ENCODE measurements around the gene EFHC1. TPM values are rescaled to one million over a fixed set of nuclear protein-coding genes. Genes with fewer than 3 reads are reported as not detected.

The EFHC1 gene
- total RNA-seq, 1 experiment from 2014 or later: 24.6 TPM

GRCh38 chr6:52416629-52417151 lies 3.5 kb upstream of the EFHC1 start:
- H3K4me1 ChIP-seq (ENCODE audit: control insufficient read depth, insufficient read depth, low read length): peaks cover 31% of the 10 kb centered on the region
- H3K27me3 ChIP-seq (ENCODE audit: control insufficient read depth, insufficient read depth, low read length): no peaks in the 10 kb centered on the region
- ATAC-seq (peak; percentile 14; the same call in 1 of the 2 replicates), DNase-seq (ENCODE audit: low read depth, low spot score) (no peak)
- intact Hi-C loops (cut with micrococcal nuclease; ENCODE audit: unreplicated experiment) (loop anchor here (1.0 to 5.0 kb wide), 4 partner anchors 81 to 247 kb away; partner anchors contain the start of gene TRAM2), in situ Hi-C loops (cut with HindIII; ENCODE audit: low pct_unique_long_range_greater_than_20kb, low sequenced_read_pairs) (no loop called here)
- no peak overlapping the region for H3K4me3 ChIP-seq (ENCODE audit: low read depth in 2 of 2, low read length in 2 of 2)
- no TSS peak for BruUV-seq (replicated peaks)
- CTCF ChIA-PET: interaction anchor here (1.0 to 1.7 kb wide), 2 partner anchors 9 to 160 kb away, joined by 3 to 8 read pairs; partner anchors contain the start of gene TRAM2
- POLR2A ChIA-PET: no interaction called here
- no peak for TF ChIP-seq REST (IDR thresholded peaks at IDR 0.05; ENCODE audit: insufficient read depth in 1 of 2, low read depth in 2 of 2, low read length in 1 of 2)
- no peak for TF ChIP-seq POLR2AphosphoS5 (IDR thresholded peaks at IDR 0.05; ENCODE audit: low read depth, low read length)
- TF ChIP-seq, protein P1, sequence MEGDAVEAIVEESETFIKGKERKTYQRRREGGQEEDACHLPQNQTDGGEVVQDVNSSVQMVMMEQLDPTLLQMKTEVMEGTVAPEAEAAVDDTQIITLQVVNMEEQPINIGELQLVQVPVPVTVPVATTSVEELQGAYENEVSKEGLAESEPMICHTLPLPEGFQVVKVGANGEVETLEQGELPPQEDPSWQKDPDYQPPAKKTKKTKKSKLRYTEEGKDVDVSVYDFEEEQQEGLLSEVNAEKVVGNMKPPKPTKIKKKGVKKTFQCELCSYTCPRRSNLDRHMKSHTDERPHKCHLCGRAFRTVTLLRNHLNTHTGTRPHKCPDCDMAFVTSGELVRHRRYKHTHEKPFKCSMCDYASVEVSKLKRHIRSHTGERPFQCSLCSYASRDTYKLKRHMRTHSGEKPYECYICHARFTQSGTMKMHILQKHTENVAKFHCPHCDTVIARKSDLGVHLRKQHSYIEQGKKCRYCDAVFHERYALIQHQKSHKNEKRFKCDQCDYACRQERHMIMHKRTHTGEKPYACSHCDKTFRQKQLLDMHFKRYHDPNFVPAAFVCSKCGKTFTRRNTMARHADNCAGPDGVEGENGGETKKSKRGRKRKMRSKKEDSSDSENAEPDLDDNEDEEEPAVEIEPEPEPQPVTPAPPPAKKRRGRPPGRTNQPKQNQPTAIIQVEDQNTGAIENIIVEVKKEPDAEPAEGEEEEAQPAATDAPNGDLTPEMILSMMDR (IDR thresholded peaks at IDR 0.05): peak; percentile 86
- H3K36me3 ChIP-seq (ENCODE audit: control insufficient read depth, insufficient read depth, low read length): no peaks in the 10 kb centered on the region
- H3K27ac ChIP-seq (ENCODE audit: low read length): peak overlapping the region; percentile 52; the same call in 1 of the 2 replicates
- no peaks in the 10 kb centered on the region for H3K9me3 ChIP-seq (ENCODE audit: control insufficient read depth, insufficient read depth, low read depth, low read length)

GRCh38 chr6:52417675-52418111 lies 2.4 kb upstream of the EFHC1 start:
- Histone ChIP-seq H3K4me1 (ENCODE audit: control insufficient read depth, insufficient read depth, low read length) (peaks cover 36% of the 10 kb centered on the region), H3K36me3 (ENCODE audit: control insufficient read depth, insufficient read depth, low read length) (no peaks in the 10 kb centered on the region), H3K27ac (ENCODE audit: low read length) (peak overlapping the region; percentile 41), H3K27me3 (ENCODE audit: control insufficient read depth, insufficient read depth, low read length) (no peaks in the 10 kb centered on the region), H3K4me3 (ENCODE audit: low read depth in 2 of 2, low read length in 2 of 2) (no peak overlapping the region), H3K9me3 (ENCODE audit: control insufficient read depth, insufficient read depth, low read depth, low read length) (no peaks in the 10 kb centered on the region)
- intact Hi-C loops (cut with micrococcal nuclease; ENCODE audit: unreplicated experiment): loop anchor here (2.0 to 5.0 kb wide), 3 partner anchors 80 to 181 kb away; partner anchors contain the start of gene TRAM2
- no peak for ATAC-seq
- ChIA-PET POLR2A (no interaction called here), CTCF (interaction anchor here (1.7 kb wide), 1 partner anchor 159 kb away, joined by 3 read pairs; the partner anchor contains the start of gene TRAM2)
- no peak for DNase-seq (ENCODE audit: low read depth, low spot score)
- in situ Hi-C loops (cut with HindIII; ENCODE audit: low pct_unique_long_range_greater_than_20kb, low sequenced_read_pairs): no loop called here
- TF ChIP-seq POLR2AphosphoS5 (IDR thresholded peaks at IDR 0.05; ENCODE audit: low read depth, low read length) (no peak), REST (IDR thresholded peaks at IDR 0.05; ENCODE audit: insufficient read depth in 1 of 2, low read depth in 2 of 2, low read length in 1 of 2) (no peak), TCF7L2 (IDR thresholded peaks at IDR 0.05; ENCODE audit: low read depth, low read length) (no peak), SIN3A (IDR thresholded peaks at IDR 0.05; ENCODE audit: borderline replicate concordance, insufficient read depth, low read depth, low read length) (no peak)
- TF ChIP-seq, protein P1 (IDR thresholded peaks at IDR 0.05): no peak
- no TSS peak for BruUV-seq (replicated peaks)

Data from Panc1 (cell line).